PC-9 (cell line): ENCODE data around the gene ZNF598. TPM values are rescaled to one million over a fixed set of nuclear protein-coding genes. Genes with fewer than 3 reads are reported as not detected.

Source experiments
- BruUV-seq: library from RNA; stranded (reverse); fragments of 400-500 nt; replicated peaks from 2 replicates; lab custom pipeline; 2021; lab: Mats Ljungman, UMichigan
- CTCF ChIA-PET: fragments of 300-600 bp; sonication (Branson Sonifier 250); formaldehyde crosslinking; loops from one replicate; lab custom pipeline; 2022; ENCODE audit warnings: antibody characterized with exemption; lab: Charles Lee
- POLR2A ChIA-PET: fragments of 300-600 bp; sonication (Branson Sonifier 250); formaldehyde crosslinking; loops from one replicate; lab custom pipeline; 2022; ENCODE audit warnings: antibody characterized with exemption; ENCODE audit not compliant: unreplicated experiment; lab: Charles Lee
- DNase-seq, 2 experiments: peaks; one replicate each; pipeline versions ENCODE4 v3.0.0 to v3.0.0-alpha.2; 2015 to 2022; ENCODE audit warnings: mixed read lengths in 1 of 2
- H2AFZ ChIP-seq: fragments of 200-600 bp; sonication (generic); 2 replicates; pipeline ENCODE4 v1.8.1; 2017; ENCODE audit warnings: antibody characterized with exemption
- H3F3A ChIP-seq: fragments of 200-600 bp; sonication (generic); 2 replicates; pipeline ENCODE4 v1.8.1; 2017; ENCODE audit warnings: antibody characterized with exemption, mild to moderate bottlenecking, low read depth; ENCODE audit not compliant: insufficient read depth
- H3K27ac ChIP-seq: fragments of 200-600 bp; sonication (generic); 2 replicates; pipeline ENCODE4 v1.6.1; 2016; ENCODE audit warnings: mixed run types
- H3K27me3 ChIP-seq: fragments of 200-600 bp; sonication (generic); 2 replicates; pipeline ENCODE4 v1.6.1; 2016; ENCODE audit warnings: low read depth, mixed run types; ENCODE audit not compliant: insufficient read depth
- H3K36me3 ChIP-seq: fragments of 200-600 bp; sonication (generic); 2 replicates; pipeline ENCODE4 v1.6.1; 2016; ENCODE audit warnings: low read depth, mixed run types
- H3K4me1 ChIP-seq: fragments of 200-600 bp; sonication (generic); replicated peaks from 2 replicates; pipeline ENCODE4 v1.6.1; 2016; ENCODE audit warnings: mixed run types; ENCODE audit not compliant: insufficient read depth
- H3K4me2 ChIP-seq: fragments of 200-600 bp; sonication (generic); 2 replicates; pipeline ENCODE4 v1.6.1; 2017; ENCODE audit warnings: mixed run types
- H3K4me3 ChIP-seq: fragments of 200-600 bp; sonication (generic); 2 replicates; pipeline ENCODE4 v1.6.1; 2016; ENCODE audit warnings: mixed run types
- H3K79me2 ChIP-seq: fragments of 200-600 bp; sonication (generic); 2 replicates; pipeline ENCODE4 v1.6.1; 2017; ENCODE audit warnings: low read depth, mixed run types
- H3K9me2 ChIP-seq: fragments of 200-600 bp; sonication (generic); 2 replicates; pipeline ENCODE4 v1.8.1; 2017; ENCODE audit warnings: mild to moderate bottlenecking; ENCODE audit not compliant: insufficient read depth
- H3K9me3 ChIP-seq: fragments of 200-600 bp; sonication (generic); 2 replicates; pipeline ENCODE4 v1.8.1; 2016; ENCODE audit warnings: low read depth; ENCODE audit not compliant: insufficient read depth
- H4K20me1 ChIP-seq: fragments of 200-600 bp; sonication (generic); 2 replicates; pipeline ENCODE4 v1.8.1; 2017; ENCODE audit not compliant: insufficient read depth
- EZH2 ChIP-seq: fragments of 200-600 bp; sonication (generic); IDR thresholded peaks from 2 replicates; pipeline ENCODE4 v1.8.0; 2017; ENCODE audit warnings: antibody characterized with exemption, low read depth
- intact Hi-C: fragments of 100-400 bp; cut with micrococcal nuclease; formaldehyde crosslinking; loops from one replicate; pipeline ENCODE4 v1.10.0; 2022; ENCODE audit not compliant: unreplicated experiment
- total RNA-seq: library from RNA; stranded (reverse); gene quantifications from 2 replicates; pipeline ENCODE4 v1.2.3, GENCODE V29; 2021
- TF ChIP-seq, protein P1 (sequence below): fragments of 200-600 bp; sonication (generic); conservative IDR thresholded peaks from 2 replicates; pipeline ENCODE4 v1.6.1; 2017; ENCODE audit warnings: mixed run types, antibody characterized with exemption, mild to moderate bottlenecking, moderate library complexity

ZNF598 gene
- total RNA-seq, 1 experiment from 2014 or later: 72.5 TPM

DNA sequence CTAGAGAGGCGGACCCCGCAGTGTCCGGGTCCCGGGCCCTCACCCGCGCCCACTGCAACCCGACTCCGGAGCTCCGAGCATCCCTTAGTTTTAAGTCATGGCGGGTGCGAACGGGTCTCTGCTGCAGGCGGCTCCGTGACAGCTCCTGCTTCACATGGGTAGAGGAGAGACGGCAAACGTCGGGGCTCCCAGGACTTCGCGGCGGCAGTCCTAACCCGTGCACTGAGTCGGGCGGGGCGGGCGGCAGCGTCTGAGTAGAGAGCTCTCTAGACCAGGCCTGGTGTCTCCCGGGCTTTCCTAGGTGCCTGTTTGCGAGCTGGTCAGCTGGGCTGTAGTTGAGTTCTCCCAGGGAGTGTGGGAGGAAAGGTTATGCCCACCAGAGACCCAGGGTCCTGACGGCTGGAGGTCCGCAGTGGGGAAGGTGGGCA lies 38.5 kb upstream of the ZNF598 start:
- Histone ChIP-seq H3K9me3 (no peaks in the 10 kb centered on the region), H3K36me3 (no peaks in the 10 kb centered on the region), H3K27ac (no peak overlapping the region), H3K27me3 (no peaks in the 10 kb centered on the region), H3K4me2 (peak overlapping the region; percentile 94), H3K4me3 (peak overlapping the region; percentile 88), H3F3A (peaks cover 16% of the 10 kb centered on the region; the same call in 1 of the 2 replicates), H2AFZ (peak overlapping the region; percentile 88), H3K9me2 (no peaks in the 10 kb centered on the region), H3K4me1 (peaks cover 25% of the 10 kb centered on the region), H4K20me1 (no peaks in the 10 kb centered on the region), H3K79me2 (peaks cover 26% of the 10 kb centered on the region)
- DNase-seq: no peak
- CTCF ChIA-PET: interaction anchor here (0.6 to 1.4 kb wide), 4 partner anchors 12 to 92 kb away, joined by 3 to 6 read pairs (median 4); no protein-coding TSS in a partner anchor
- no peak for TF ChIP-seq EZH2
- TF ChIP-seq, protein P1, sequence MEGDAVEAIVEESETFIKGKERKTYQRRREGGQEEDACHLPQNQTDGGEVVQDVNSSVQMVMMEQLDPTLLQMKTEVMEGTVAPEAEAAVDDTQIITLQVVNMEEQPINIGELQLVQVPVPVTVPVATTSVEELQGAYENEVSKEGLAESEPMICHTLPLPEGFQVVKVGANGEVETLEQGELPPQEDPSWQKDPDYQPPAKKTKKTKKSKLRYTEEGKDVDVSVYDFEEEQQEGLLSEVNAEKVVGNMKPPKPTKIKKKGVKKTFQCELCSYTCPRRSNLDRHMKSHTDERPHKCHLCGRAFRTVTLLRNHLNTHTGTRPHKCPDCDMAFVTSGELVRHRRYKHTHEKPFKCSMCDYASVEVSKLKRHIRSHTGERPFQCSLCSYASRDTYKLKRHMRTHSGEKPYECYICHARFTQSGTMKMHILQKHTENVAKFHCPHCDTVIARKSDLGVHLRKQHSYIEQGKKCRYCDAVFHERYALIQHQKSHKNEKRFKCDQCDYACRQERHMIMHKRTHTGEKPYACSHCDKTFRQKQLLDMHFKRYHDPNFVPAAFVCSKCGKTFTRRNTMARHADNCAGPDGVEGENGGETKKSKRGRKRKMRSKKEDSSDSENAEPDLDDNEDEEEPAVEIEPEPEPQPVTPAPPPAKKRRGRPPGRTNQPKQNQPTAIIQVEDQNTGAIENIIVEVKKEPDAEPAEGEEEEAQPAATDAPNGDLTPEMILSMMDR: no peak
- POLR2A ChIA-PET: interaction anchor here (0.6 kb wide), 2 partner anchors 26 to 55 kb away, joined by 4 to 12 read pairs; no protein-coding TSS in a partner anchor
- BruUV-seq: TSS peak; percentile 39
- intact Hi-C loops: loop anchor here (5.0 to 10.0 kb wide), 2 partner anchors 66 to 557 kb away; partner anchors contain the start of genes GFER and NOXO1

DNA sequence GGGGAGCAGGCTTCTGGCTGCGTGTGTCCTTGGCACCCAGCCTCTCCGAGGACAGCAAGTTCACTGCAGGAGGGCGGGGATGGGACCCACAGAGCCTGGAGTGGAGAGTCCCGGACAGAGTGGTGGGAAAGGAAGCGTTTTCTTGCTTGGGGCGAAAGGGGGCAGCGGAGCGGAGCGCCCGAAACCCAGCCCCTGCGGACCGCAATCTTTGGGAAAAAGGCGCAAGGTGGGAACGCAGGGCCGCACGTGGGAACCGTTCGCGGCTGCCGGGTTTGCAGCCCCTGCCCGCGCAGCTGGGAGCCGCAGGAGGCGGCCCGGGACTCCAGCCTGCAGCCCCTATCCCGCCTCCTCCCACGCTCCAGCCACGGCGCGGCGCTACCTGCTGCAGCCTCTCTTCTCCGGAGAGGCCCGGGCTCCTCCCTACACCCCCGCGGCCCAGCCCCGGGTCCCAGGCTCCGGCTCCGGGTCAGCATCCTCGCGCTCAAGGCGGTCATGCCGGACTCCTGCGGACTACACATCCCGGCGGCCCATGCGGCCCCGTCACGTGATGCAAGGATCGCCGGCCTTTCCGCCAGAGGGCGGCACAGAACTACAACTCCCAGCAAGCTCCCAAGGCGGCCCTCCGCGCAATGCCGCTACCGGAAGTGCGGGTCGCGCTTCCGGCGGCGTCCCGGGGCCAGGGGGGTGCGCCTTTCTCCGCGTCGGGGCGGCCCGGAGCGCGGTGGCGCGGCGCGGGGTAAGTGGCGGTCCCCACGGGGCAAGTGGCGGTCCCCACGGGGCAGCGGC lies 37.9 kb upstream of the ZNF598 start, which contains the start of the genes NTHL1 and TSC2:
Gene NTHL1 (minus strand): TSS at position 505 of the 786 bp plus-strand sequence. CDS start 11 bp downstream, at position 494.
Gene TSC2 (plus strand): TSS at position 656 of the 786 bp plus-strand sequence. CDS start 631 bp downstream, outside the sequence.
- peak within 1 kb of the TSS; percentile 88 for H3K4me3 ChIP-seq
- H3F3A ChIP-seq: peaks cover 18% of the 10 kb centered on the region; the same call in 1 of the 2 replicates
- TF ChIP-seq, protein P1: peak; percentile 55
- no peak for TF ChIP-seq EZH2
- BruUV-seq: no TSS peak
- H2AFZ ChIP-seq: peak within 1 kb of the TSS; percentile 88
- peaks cover 29% of the 10 kb centered on the region for H3K4me1 ChIP-seq
- H4K20me1 ChIP-seq: no peaks in the 10 kb centered on the region
- intact Hi-C loops: loop anchor here (2.0 to 10.0 kb wide), 3 partner anchors 15 to 557 kb away; partner anchors contain the start of genes GFER and NOXO1
- H3K9me3 ChIP-seq: no peaks in the 10 kb centered on the region
- H3K36me3 ChIP-seq: no peaks in the 10 kb centered on the region
- ChIA-PET CTCF (interaction anchor here (0.6 to 1.4 kb wide), 5 partner anchors 12 to 93 kb away, joined by 3 to 6 read pairs (median 3); no protein-coding TSS in a partner anchor), POLR2A (interaction anchor here (0.6 to 1.0 kb wide), 5 partner anchors 14 to 108 kb away, joined by 4 to 12 read pairs (median 6); partner anchors contain the start of gene TRAF7)
- no peak within 1 kb of the TSS for H3K27ac ChIP-seq
- H3K9me2 ChIP-seq: no peaks in the 10 kb centered on the region
- H3K27me3 ChIP-seq: no peaks in the 10 kb centered on the region
- peak; percentile 89 to 98 for DNase-seq
- peak within 1 kb of the TSS; percentile 94 for H3K4me2 ChIP-seq
- peaks cover 26% of the 10 kb centered on the region for H3K79me2 ChIP-seq

DNA sequence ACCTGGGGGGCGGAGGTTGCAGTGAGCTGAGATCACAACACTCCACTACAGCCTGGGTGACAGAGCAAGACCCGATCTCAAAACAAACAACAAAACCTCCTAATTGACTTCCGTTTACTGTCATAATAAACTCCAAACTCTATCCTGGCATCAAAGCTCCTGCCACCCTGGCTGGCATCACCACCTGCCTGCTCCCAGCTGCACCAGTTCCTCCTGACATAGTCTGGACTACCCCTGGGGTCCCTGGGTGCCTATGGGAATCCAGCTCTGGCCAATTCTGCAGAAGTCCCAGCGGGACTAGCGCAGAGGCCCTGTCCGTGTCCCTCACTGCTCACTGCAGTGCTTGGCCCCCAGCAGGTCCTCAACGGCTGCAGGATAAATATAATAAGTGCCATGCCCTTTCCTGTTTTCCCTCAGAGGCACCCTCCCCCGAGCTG lies 37.3 kb upstream of the ZNF598 start:
- intact Hi-C loops: loop anchor here (2.0 to 10.0 kb wide), 3 partner anchors 14 to 558 kb away; partner anchors contain the start of genes GFER and NOXO1
- no peak for DNase-seq
- H3K4me3 ChIP-seq: peak overlapping the region; percentile 88
- H3K36me3 ChIP-seq: no peaks in the 10 kb centered on the region
- peaks cover 26% of the 10 kb centered on the region for H3K79me2 ChIP-seq
- no peaks in the 10 kb centered on the region for H3K9me3 ChIP-seq
- TSS peak; percentile 55 for BruUV-seq
- peaks cover 24% of the 10 kb centered on the region; the same call in 1 of the 2 replicates for H3F3A ChIP-seq
- no peaks in the 10 kb centered on the region for H3K27me3 ChIP-seq
- TF ChIP-seq, protein P1: no peak
- peaks cover 35% of the 10 kb centered on the region for H3K4me1 ChIP-seq
- H4K20me1 ChIP-seq: no peaks in the 10 kb centered on the region
- CTCF ChIA-PET: interaction anchor here (0.6 kb wide), 1 partner anchor 18 kb away, joined by 3 read pairs; no protein-coding TSS in a partner anchor
- H3K27ac ChIP-seq: no peak overlapping the region
- peak overlapping the region; percentile 94 for H3K4me2 ChIP-seq
- peak overlapping the region; percentile 82 for H2AFZ ChIP-seq
- POLR2A ChIA-PET: interaction anchor here (0.7 to 1.0 kb wide), 2 partner anchors 43 to 108 kb away, joined by 6 read pairs; partner anchors contain the start of gene TRAF7
- no peaks in the 10 kb centered on the region for H3K9me2 ChIP-seq
